Measurements from ENCODE around the gene TUBGCP3.

TUBGCP3 gene

DNA sequence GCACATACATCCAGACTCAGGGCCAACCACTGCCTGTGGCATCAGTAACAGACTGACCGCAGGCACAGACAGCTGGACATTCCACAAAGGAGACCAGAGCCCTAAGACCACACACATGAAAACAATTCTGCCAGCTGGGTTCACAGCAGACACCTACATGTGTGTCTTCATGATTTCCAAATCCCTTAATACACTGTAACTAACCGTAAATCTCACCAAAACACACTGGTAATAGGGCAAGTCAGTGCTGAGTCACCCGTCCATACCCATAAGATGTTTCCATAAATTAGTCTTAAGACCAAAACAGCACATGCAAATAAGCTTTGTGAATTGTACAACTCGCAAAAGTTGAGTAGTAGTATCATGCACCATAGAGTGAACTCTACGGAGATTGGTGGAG lies 65.4 kb downstream of the TUBGCP3 start:
- no peak overlapping the region for H3K4me3 ChIP-seq (ENCODE audit: low read depth, low read length)
- in situ Hi-C loops (cut with HindIII; ENCODE audit: low sequenced_read_pairs) = no loop called here
- DNase-seq (ENCODE audit: low read depth, low spot score) = peak; percentile 59
- no peak for TF ChIP-seq CTCF (IDR thresholded peaks at IDR 0.05; ENCODE audit: low read depth, low read length)

GRCh38 chr13:112521073-112521685 lies 66.8 kb downstream of the TUBGCP3 start:
- in situ Hi-C loops (cut with HindIII; ENCODE audit: low sequenced_read_pairs) = no loop called here
- TF ChIP-seq CTCF (IDR thresholded peaks at IDR 0.05; ENCODE audit: low read depth, low read length) = no peak
- H3K4me3 ChIP-seq (ENCODE audit: low read depth, low read length) = no peak overlapping the region
- DNase-seq (ENCODE audit: low read depth, low spot score) = no peak

DNA sequence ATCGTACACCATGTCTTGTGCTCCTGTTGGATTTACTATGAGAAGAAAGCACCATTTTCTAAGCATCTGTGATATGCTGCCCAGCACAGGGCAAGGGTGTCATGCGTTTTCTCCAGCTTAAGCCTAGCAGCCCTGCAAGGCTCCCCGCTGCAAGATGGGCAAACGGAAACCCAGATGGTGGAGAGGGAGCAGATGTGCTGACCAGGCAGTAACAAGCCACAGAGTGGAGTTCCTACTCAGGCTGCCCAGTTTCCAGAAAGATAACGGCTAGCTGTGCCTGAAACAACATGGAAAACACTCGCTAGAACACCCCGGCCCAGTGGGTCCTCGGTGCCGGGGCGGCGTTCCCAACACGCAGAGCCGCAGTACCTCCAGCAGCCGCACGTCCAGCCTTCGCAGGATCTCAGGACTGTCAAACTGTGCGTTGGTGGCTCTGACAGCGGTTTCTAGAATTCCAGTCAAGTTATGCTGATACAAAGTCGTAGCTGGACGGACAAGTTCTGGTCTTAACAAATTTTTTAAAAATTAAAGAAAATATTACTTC lies 68.4 kb downstream of the TUBGCP3 start:
- TF ChIP-seq CTCF (IDR thresholded peaks at IDR 0.05; ENCODE audit: low read depth, low read length) = no peak
- DNase-seq (ENCODE audit: low read depth, low spot score) = no peak
- in situ Hi-C loops (cut with HindIII; ENCODE audit: low sequenced_read_pairs) = no loop called here
- no peak overlapping the region for H3K4me3 ChIP-seq (ENCODE audit: low read depth, low read length)

DNA sequence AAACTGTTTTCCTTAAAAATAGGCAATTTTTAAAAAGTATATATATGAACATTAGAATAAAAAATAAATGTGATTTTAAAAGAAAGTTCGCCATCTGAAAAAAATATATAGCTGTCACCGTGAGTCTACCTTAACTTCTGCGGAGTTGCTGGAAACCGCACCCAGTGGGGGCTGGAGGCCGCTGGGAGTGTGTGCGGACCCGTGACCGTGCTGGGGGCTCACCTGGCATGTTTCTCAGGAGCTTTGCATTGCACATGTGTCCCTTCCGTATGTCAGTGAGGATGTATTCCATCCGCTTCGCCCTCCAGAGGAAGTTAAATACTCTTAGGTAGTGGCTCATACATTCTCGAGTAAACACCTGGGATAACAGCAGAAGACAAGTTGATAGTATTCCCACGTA lies 71.7 kb downstream of the TUBGCP3 start:
- no peak for TF ChIP-seq CTCF (IDR thresholded peaks at IDR 0.05; ENCODE audit: low read depth, low read length)
- in situ Hi-C loops (cut with HindIII; ENCODE audit: low sequenced_read_pairs) = no loop called here
- no peak for DNase-seq (ENCODE audit: low read depth, low spot score)
- no peak overlapping the region for H3K4me3 ChIP-seq (ENCODE audit: low read depth, low read length)

GRCh38 chr13:112513761-112514160 lies 74.2 kb downstream of the TUBGCP3 start:
- no peak for TF ChIP-seq CTCF (IDR thresholded peaks at IDR 0.05; ENCODE audit: low read depth, low read length)
- H3K4me3 ChIP-seq (ENCODE audit: low read depth, low read length) = no peak overlapping the region
- no peak for DNase-seq (ENCODE audit: low read depth, low spot score)
- in situ Hi-C loops (cut with HindIII; ENCODE audit: low sequenced_read_pairs) = no loop called here

- no peak for TF ChIP-seq CTCF (IDR thresholded peaks at IDR 0.05; ENCODE audit: low read depth, low read length)
- in situ Hi-C loops (cut with HindIII; ENCODE audit: low sequenced_read_pairs) = no loop called here
- no peak overlapping the region for H3K4me3 ChIP-seq (ENCODE audit: low read depth, low read length)
- DNase-seq (ENCODE audit: low read depth, low spot score) = no peak
Observed at GRCh38 chr13:112510987-112511685, 76.8 kb downstream of the TUBGCP3 start.
